Activated CD4-positive, alpha-beta memory T cell treated with anti-CD3 and anti-CD28 coated beads, Interleukin-2, amount 10 ng/mL, durations not matched to agents 7 days and 5 days (primary cell): Measurements from ENCODE around the gene VWA5B1. TPM values are rescaled to one million over a fixed set of nuclear protein-coding genes. Genes with fewer than 3 reads are reported as not detected.

Source experiments
- CTCF ChIA-PET: fragments of 350-600 bp; sonication (Branson Sonifier 250); formaldehyde crosslinking; loops from one replicate; lab custom pipeline; 2021; ENCODE audit warnings: antibody characterized with exemption, inconsistent platforms; lab: Charles Lee
- POLR2A ChIA-PET: fragments of 350-600 bp; sonication (Branson Sonifier 250); formaldehyde crosslinking; loops from one replicate; lab custom pipeline; 2021; ENCODE audit warnings: antibody characterized with exemption; lab: Charles Lee
- DNase-seq: peaks from one replicate; pipeline ENCODE4 v3.0.0-alpha.2; 2020
- H3K27ac Mint-ChIP-seq: one replicate; pipeline ENCODE4 v1.8.0; 2021; ENCODE audit warnings: mild to moderate bottlenecking, mixed read lengths
- H3K27me3 Mint-ChIP-seq: one replicate; pipeline ENCODE4 v1.8.0; 2021; ENCODE audit warnings: mixed read lengths
- H3K36me3 Mint-ChIP-seq: one replicate; pipeline ENCODE4 v1.8.0; 2021; ENCODE audit warnings: low read depth, mixed read lengths
- H3K4me1 Mint-ChIP-seq: one replicate; pipeline ENCODE4 v1.8.0; 2021; ENCODE audit warnings: mixed read lengths
- H3K4me3 Mint-ChIP-seq: one replicate; pipeline ENCODE4 v1.8.0; 2021; ENCODE audit warnings: mild to moderate bottlenecking, mixed read lengths
- H3K9me3 Mint-ChIP-seq: one replicate; pipeline ENCODE4 v1.8.0; 2021; ENCODE audit warnings: mixed read lengths
- total RNA-seq, 2 experiments: library from RNA; stranded (reverse); gene quantifications; one replicate each; pipeline ENCODE4 v1.2.3, GENCODE V29; 2021

VWA5B1 gene
- total RNA-seq, 2 experiments from 2014 or later = not detected

DNA sequence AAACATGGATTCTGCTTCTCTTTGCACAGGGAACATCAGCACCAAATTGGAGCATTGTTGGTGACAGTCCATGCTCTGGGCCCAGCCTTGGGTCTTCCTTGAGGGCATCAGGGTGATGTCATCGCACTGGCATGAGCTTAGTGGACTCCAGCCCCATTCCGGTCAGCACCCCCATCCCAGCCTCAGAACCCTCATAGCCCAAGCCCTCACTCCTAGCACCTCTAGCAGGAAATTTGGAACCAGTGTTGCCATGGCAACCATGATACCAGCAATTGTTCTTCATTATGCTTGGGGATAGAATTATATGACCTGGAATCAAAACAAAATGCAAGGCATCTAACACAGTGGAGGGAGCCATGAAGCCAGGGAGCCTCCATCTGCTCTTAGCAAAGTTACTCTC lies 83.1 kb downstream of the VWA5B1 start:
- Mint-ChIP-seq H3K4me1 (no peaks in the 10 kb centered on the region), H3K9me3 (no peaks in the 10 kb centered on the region), H3K36me3 (no peaks in the 10 kb centered on the region), H3K27me3 (peaks cover 28% of the 10 kb centered on the region), H3K4me3 (no peak overlapping the region), H3K27ac (no peak overlapping the region)
- DNase-seq = no peak
- CTCF ChIA-PET = interaction anchor here (0.8 to 1.4 kb wide), 2 partner anchors 14 to 120 kb away, joined by 3 to 4 read pairs; no protein-coding TSS in a partner anchor
- POLR2A ChIA-PET = no interaction called here

DNA sequence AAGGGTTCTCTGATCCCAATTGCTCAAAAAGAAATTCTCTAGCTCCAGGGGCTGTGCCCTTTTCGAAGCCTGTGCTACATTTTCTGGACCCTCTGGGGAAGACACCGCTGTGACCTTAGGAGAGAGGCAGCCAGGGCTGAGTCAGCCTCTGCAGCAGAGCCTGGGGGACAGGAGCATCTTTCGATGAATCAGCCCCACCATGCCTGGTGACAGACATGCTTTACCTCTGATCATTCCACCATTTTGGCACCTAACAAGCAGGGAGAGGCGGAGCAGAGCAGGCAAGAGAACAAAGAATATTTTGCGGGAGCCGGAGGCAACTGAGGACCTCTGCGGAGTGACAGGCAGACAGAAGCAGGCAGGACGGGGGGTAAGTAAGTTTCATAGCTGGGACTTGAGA lies 84.9 kb downstream of the VWA5B1 start:
- DNase-seq = no peak
- H3K4me3 Mint-ChIP-seq = no peak overlapping the region
- H3K27ac Mint-ChIP-seq = no peak overlapping the region
- H3K27me3 Mint-ChIP-seq = peaks cover 32% of the 10 kb centered on the region
- POLR2A ChIA-PET = no interaction called here
- CTCF ChIA-PET = no interaction called here
- no peaks in the 10 kb centered on the region for H3K4me1 Mint-ChIP-seq
- H3K36me3 Mint-ChIP-seq = no peaks in the 10 kb centered on the region
- no peaks in the 10 kb centered on the region for H3K9me3 Mint-ChIP-seq

- ChIA-PET CTCF (interaction anchor here (1.4 to 1.6 kb wide), 3 partner anchors 11 to 83 kb away, joined by 3 to 4 read pairs (median 3); no protein-coding TSS in a partner anchor), POLR2A (no interaction called here)
- no peak for DNase-seq
- peaks cover 32% of the 10 kb centered on the region for H3K27me3 Mint-ChIP-seq
- H3K9me3 Mint-ChIP-seq = no peaks in the 10 kb centered on the region
- no peaks in the 10 kb centered on the region for H3K4me1 Mint-ChIP-seq
- H3K36me3 Mint-ChIP-seq = no peaks in the 10 kb centered on the region
- no peak overlapping the region for H3K4me3 Mint-ChIP-seq
- H3K27ac Mint-ChIP-seq = no peak overlapping the region
Measured at GRCh38 chr1:20376171-20376570, 85.5 kb downstream of the VWA5B1 start.

DNA sequence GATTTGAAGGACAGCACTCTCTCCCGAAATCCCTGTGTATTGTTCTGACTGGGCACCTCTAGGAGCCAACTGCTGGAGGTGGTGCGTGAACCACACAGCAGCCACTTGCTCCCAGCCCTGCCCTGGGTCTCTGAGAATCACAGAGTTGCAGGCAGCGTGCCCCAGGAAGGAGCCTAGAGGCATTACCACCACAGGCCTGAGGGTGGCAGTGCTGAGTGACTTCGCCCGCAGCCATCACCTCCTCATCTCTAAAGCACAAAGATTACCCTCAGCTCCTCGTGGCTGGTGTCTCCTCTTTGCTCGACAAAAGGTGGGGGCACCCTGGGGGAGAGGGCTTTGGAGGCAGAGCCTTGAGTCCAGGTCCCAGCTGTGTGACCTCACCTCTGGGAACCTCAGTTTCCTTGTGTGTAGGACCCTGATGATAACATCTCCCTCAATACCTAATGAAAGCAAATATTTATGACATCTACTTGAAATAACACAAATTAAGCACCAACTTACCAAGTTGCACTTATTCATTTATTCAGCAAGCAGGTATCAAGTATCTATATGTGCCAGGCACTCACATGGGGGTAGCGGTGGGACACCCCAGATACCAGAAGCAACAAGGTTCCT lies 86.3 kb downstream of the VWA5B1 start:
- H3K27ac Mint-ChIP-seq = no peak overlapping the region
- H3K36me3 Mint-ChIP-seq = no peaks in the 10 kb centered on the region
- peak; percentile 56 for DNase-seq
- ChIA-PET POLR2A (no interaction called here), CTCF (interaction anchor here (0.8 to 1.6 kb wide), 5 partner anchors 11 to 82 kb away, joined by 3 to 4 read pairs (median 3); no protein-coding TSS in a partner anchor)
- H3K4me1 Mint-ChIP-seq = no peaks in the 10 kb centered on the region
- H3K27me3 Mint-ChIP-seq = peaks cover 28% of the 10 kb centered on the region
- H3K9me3 Mint-ChIP-seq = no peaks in the 10 kb centered on the region
- H3K4me3 Mint-ChIP-seq = no peak overlapping the region

- ChIA-PET CTCF (interaction anchor here (0.8 to 1.6 kb wide), 5 partner anchors 11 to 81 kb away, joined by 3 to 4 read pairs (median 3); no protein-coding TSS in a partner anchor), POLR2A (no interaction called here)
- peaks cover 26% of the 10 kb centered on the region for H3K27me3 Mint-ChIP-seq
- H3K27ac Mint-ChIP-seq = no peak overlapping the region
- no peaks in the 10 kb centered on the region for H3K36me3 Mint-ChIP-seq
- H3K4me1 Mint-ChIP-seq = no peaks in the 10 kb centered on the region
- no peak for DNase-seq
- no peak overlapping the region for H3K4me3 Mint-ChIP-seq
- no peaks in the 10 kb centered on the region for H3K9me3 Mint-ChIP-seq
Measured at GRCh38 chr1:20377516-20378270, 87.0 kb downstream of the VWA5B1 start.

GRCh38 chr1:20379075-20379474 lies 88.4 kb downstream of the VWA5B1 start:
- no peaks in the 10 kb centered on the region for H3K36me3 Mint-ChIP-seq
- no peak overlapping the region for H3K27ac Mint-ChIP-seq
- ChIA-PET POLR2A (no interaction called here), CTCF (interaction anchor here (1.7 to 2.2 kb wide), 2 partner anchors 112 to 116 kb away, joined by 4 to 6 read pairs; no protein-coding TSS in a partner anchor)
- no peak for DNase-seq
- H3K27me3 Mint-ChIP-seq = peaks cover 27% of the 10 kb centered on the region
- no peaks in the 10 kb centered on the region for H3K9me3 Mint-ChIP-seq
- no peak overlapping the region for H3K4me3 Mint-ChIP-seq
- no peaks in the 10 kb centered on the region for H3K4me1 Mint-ChIP-seq

DNA sequence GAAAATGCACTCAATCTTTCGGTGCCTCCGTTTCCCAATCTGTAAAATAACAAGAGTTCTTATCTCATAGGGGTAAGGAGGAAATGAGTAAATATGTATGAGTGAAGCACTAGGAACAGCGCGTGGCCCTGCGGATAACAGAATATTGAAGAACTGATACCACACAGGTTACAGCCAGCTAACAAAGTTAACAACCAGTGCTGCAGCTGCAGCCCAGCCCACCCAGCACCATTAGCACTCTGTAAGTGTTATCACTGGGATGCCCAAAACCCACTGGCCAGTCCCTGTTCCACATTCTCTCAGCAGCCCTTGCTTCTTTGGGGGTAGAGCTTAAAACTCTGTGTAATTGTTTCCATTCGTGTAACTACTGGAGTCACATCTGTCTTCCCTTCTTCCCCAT lies 89.5 kb downstream of the VWA5B1 start:
- Mint-ChIP-seq H3K27ac (no peak overlapping the region), H3K4me3 (no peak overlapping the region), H3K9me3 (no peaks in the 10 kb centered on the region), H3K27me3 (peaks cover 35% of the 10 kb centered on the region), H3K36me3 (no peaks in the 10 kb centered on the region), H3K4me1 (no peaks in the 10 kb centered on the region)
- POLR2A ChIA-PET = no interaction called here
- CTCF ChIA-PET = interaction anchor here (1.4 to 2.2 kb wide), 2 partner anchors 10 to 114 kb away, joined by 3 to 6 read pairs; no protein-coding TSS in a partner anchor
- no peak for DNase-seq

GRCh38 chr1:20380616-20381035 lies 90.0 kb downstream of the VWA5B1 start:
- no peak overlapping the region for H3K27ac Mint-ChIP-seq
- no peaks in the 10 kb centered on the region for H3K9me3 Mint-ChIP-seq
- H3K27me3 Mint-ChIP-seq = peaks cover 37% of the 10 kb centered on the region
- DNase-seq = no peak
- H3K4me1 Mint-ChIP-seq = no peaks in the 10 kb centered on the region
- no peaks in the 10 kb centered on the region for H3K36me3 Mint-ChIP-seq
- POLR2A ChIA-PET = interaction anchor here (1.0 kb wide), 1 partner anchor 9 kb away, joined by 3 read pairs; no protein-coding TSS in a partner anchor
- CTCF ChIA-PET = interaction anchor here (0.9 to 2.2 kb wide), 3 partner anchors 10 to 168 kb away, joined by 3 to 6 read pairs (median 6); no protein-coding TSS in a partner anchor
- H3K4me3 Mint-ChIP-seq = no peak overlapping the region

DNA sequence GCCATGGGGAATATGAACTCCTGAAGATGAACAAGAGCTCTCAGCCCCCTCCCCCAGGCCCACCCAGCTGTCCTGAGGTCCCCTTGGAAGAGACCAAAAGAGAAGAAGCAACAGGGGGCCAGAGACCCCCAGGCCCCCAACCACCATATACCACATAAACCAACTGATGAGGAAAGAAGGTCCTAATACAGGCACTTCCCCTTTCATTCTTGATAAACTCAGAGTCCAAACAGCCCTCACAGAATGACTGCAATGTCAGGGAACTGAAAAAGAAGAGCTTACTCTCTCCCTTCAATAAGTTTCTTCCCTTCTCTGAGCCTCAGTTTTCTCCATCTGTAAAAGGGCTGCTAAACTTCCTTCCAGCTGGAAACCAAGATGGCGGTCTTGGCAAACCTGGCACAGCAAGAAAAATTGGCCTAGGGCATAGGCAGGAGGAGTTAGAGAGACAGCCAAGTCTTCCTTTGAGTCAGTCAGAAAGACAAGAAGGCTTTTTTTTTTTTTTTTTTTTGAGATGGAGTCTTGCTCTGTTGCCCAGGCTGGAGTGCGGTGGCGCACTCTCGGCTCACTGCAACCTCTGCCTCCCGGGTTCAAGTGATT lies 90.5 kb downstream of the VWA5B1 start:
- peaks cover 35% of the 10 kb centered on the region for H3K27me3 Mint-ChIP-seq

GRCh38 chr1:20381961-20382360 lies 91.3 kb downstream of the VWA5B1 start:
- ChIA-PET CTCF (no interaction called here), POLR2A (no interaction called here)
- DNase-seq = no peak
- no peaks in the 10 kb centered on the region for H3K9me3 Mint-ChIP-seq
- peaks cover 39% of the 10 kb centered on the region for H3K27me3 Mint-ChIP-seq
- H3K4me1 Mint-ChIP-seq = no peaks in the 10 kb centered on the region
- H3K4me3 Mint-ChIP-seq = no peak overlapping the region
- no peaks in the 10 kb centered on the region for H3K36me3 Mint-ChIP-seq
- no peak overlapping the region for H3K27ac Mint-ChIP-seq

More for the DNA sequence above, 90.5 kb downstream of the VWA5B1 start:
- no peaks in the 10 kb centered on the region for H3K9me3 Mint-ChIP-seq
- no peak overlapping the region for H3K4me3 Mint-ChIP-seq
- no peak for DNase-seq
- H3K27ac Mint-ChIP-seq = no peak overlapping the region
- POLR2A ChIA-PET = interaction anchor here (1.0 kb wide), 1 partner anchor 8 kb away, joined by 3 read pairs; no protein-coding TSS in a partner anchor
- CTCF ChIA-PET = interaction anchor here (0.9 to 1.4 kb wide), 2 partner anchors 10 to 168 kb away, joined by 3 to 6 read pairs; no protein-coding TSS in a partner anchor
- no peaks in the 10 kb centered on the region for H3K4me1 Mint-ChIP-seq
- no peaks in the 10 kb centered on the region for H3K36me3 Mint-ChIP-seq

DNA sequence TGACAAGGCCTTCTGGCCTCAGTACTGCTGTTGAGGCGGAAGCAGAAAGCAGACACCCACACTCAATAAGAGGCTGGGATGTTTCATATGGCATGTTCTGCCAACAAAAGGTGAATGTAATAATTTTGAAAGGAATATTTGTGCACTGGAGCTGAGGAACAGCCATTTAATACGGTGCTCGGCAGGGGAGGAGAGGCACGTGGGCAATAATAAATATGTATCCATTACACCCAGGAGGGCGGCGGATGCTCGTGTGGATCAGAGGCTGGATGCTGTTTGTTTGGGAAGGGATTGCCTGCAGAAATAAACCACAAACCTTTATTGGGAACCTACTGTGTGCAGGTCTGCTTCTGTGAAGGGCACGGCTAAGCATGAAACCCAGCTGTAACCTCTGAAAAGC lies 92.0 kb downstream of the VWA5B1 start:
- no peaks in the 10 kb centered on the region for H3K36me3 Mint-ChIP-seq
- H3K9me3 Mint-ChIP-seq = no peaks in the 10 kb centered on the region
- ChIA-PET CTCF (no interaction called here), POLR2A (no interaction called here)
- no peak overlapping the region for H3K27ac Mint-ChIP-seq
- no peak overlapping the region for H3K4me3 Mint-ChIP-seq
- peaks cover 37% of the 10 kb centered on the region for H3K27me3 Mint-ChIP-seq
- H3K4me1 Mint-ChIP-seq = no peaks in the 10 kb centered on the region
- no peak for DNase-seq

- Mint-ChIP-seq H3K9me3 (no peaks in the 10 kb centered on the region), H3K27me3 (peaks cover 39% of the 10 kb centered on the region), H3K36me3 (no peaks in the 10 kb centered on the region), H3K4me3 (no peak overlapping the region), H3K4me1 (no peaks in the 10 kb centered on the region), H3K27ac (no peak overlapping the region)
- POLR2A ChIA-PET = no interaction called here
- CTCF ChIA-PET = no interaction called here
- no peak for DNase-seq
Measured at GRCh38 chr1:20383631-20384030, 93.0 kb downstream of the VWA5B1 start.

DNA sequence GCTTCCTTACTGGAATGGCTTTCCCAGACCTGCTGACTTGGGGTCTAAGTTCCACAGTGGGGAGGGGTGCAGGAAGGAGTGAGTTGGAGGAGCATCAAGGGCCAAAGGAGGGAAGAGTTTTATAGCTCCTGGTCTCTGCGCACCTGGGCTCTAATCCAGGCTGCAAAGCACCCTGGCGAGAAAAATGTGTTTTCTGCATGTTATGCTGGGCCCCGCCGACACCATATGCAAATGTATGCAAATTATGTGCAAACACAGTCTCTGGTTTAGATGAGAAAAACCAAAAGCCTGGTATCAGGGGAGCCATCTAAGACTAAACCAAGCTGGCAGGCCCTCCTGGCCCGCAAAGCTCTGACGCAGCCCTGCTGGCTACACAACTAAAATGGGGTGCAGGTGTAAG lies 95.0 kb downstream of the VWA5B1 start:
- peaks cover 41% of the 10 kb centered on the region for H3K27me3 Mint-ChIP-seq

More for the DNA sequence above, 95.0 kb downstream of the VWA5B1 start:
- Mint-ChIP-seq H3K36me3 (no peaks in the 10 kb centered on the region), H3K27ac (no peak overlapping the region), H3K9me3 (no peaks in the 10 kb centered on the region), H3K4me3 (no peak overlapping the region), H3K4me1 (no peaks in the 10 kb centered on the region)
- no peak for DNase-seq
- POLR2A ChIA-PET = no interaction called here
- CTCF ChIA-PET = no interaction called here
